Stimulated activated memory B cell treated with anti-CD40 and anti-IgM and Interleukin-4, amounts not matched to agents 10 μg/mL and 1 μg/mL and 100 μg/mL, for 72 hours (primary cell): ENCODE measurements around the gene MRPS34.
A peak's percentile ranks its signal among the peaks of the same experiment; 100 is the strongest.
"Not testable (repeated sequence)": the region's sequence is repeated elsewhere in the genome, so short reads cannot be mapped to it uniquely, and the experiment has no call there.

ENCODE experiments used
- ATAC-seq: fragments of 150-1000 bp; cut with Tn5 transposase; 2 replicates; pipeline ENCODE4 v1.10.0; 2021
- H3K27ac Mint-ChIP-seq: one replicate; pipeline ENCODE4 v1.8.0; 2022; ENCODE audit warnings: mild to moderate bottlenecking, mixed read lengths
- H3K27me3 Mint-ChIP-seq: one replicate; pipeline ENCODE4 v1.8.0; 2022; ENCODE audit warnings: mixed read lengths
- H3K36me3 Mint-ChIP-seq: one replicate; pipeline ENCODE4 v1.8.0; 2022; ENCODE audit warnings: mixed read lengths
- H3K4me1 Mint-ChIP-seq: one replicate; pipeline ENCODE4 v1.8.0; 2022; ENCODE audit warnings: mixed read lengths
- H3K4me3 Mint-ChIP-seq: one replicate; pipeline ENCODE4 v1.8.0; 2022; ENCODE audit warnings: mild to moderate bottlenecking, moderate library complexity, mixed read lengths
- H3K9me3 Mint-ChIP-seq: one replicate; pipeline ENCODE4 v1.8.0; 2022; ENCODE audit warnings: mixed read lengths

The MRPS34 gene

DNA sequence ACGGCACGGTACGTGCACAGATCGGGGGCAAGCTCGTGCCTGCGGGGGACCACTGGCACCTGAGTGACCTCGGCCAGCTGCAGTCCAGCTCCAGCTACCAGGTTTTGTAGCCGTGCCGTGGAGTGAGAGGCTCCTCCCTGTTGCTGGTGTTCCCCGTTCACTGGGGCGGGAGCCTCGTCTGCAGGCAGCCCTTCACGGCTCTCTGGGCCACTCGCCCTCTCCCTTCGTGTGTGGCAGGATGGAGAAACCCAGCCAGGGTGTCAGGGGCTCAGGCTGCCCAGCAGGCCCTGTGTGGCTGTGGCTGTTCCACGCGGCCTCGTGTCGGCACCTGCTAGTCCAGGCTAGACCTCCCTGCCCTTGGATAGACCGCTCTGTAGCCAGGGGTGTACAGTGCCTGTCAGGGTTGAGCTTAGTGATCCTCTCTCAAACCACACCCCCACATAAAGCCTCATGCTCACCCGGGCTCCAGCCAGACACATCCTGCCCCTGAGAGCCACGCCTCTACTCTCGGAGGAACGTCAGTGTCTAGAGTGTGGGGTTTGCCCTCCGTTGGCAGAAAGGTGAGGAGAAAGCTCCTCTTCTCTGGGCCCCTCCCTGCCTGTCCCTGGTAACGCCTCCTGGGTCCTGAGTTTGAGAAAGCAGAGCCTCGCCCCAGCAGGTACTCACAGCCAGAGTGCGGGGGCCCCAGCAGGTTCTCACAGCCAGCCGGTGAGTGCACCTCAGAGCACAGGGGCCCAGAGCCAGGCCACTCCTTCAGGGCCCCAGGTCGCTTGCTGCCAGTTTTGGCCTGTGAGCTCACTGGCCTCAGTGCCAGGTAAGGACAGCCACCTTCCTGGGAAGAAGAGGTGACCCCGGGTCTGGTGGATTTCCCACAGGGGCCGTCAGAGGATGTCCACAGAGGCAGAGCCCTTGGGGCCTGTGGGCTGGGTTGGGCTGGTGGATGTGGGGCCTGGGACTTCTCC is 29.3 kb downstream of the MRPS34 start:
- Mint-ChIP-seq H3K27me3 (no peaks in the 10 kb centered on the region), H3K4me1 (no peaks in the 10 kb centered on the region), H3K9me3 (no peaks in the 10 kb centered on the region), H3K4me3 (no peak overlapping the region), H3K27ac (no peak overlapping the region), H3K36me3 (peaks cover 34% of the 10 kb centered on the region)
- no peak for ATAC-seq

DNA sequence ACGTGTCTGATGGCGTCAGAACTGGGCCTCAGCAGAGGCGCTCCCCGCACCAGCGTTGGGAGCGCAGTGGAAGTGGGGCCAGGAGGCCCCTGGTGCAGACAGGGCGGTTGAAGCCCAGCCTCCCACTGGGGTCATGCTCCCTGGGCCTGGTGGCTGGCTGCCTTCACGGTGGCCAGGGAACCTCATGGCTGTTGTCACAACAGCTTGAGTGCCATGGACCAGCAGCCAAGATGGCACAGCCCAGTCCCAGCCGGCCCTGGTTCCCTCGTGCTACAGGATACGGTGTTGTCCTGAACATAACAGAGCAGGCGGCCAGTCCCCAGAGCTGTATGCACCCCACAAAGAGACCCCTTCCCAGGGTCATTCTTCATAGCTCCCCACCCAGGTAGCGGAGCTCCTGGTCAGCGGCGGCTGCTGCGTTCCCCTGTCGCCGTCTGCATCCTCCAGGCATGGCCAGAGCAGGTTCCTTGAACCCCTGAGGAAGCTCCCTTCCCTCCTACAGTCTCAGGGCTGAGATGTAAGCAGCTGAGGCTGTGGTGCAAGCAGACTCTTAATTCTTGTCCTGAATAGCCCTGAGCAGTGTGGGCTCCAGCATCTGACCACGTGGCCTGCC is 31.3 kb downstream of the MRPS34 start:
- Mint-ChIP-seq H3K27me3 (no peaks in the 10 kb centered on the region), H3K4me1 (no peaks in the 10 kb centered on the region), H3K4me3 (no peak overlapping the region), H3K36me3 (peaks cover 16% of the 10 kb centered on the region), H3K9me3 (no peaks in the 10 kb centered on the region), H3K27ac (no peak overlapping the region)
- ATAC-seq = no peak

DNA sequence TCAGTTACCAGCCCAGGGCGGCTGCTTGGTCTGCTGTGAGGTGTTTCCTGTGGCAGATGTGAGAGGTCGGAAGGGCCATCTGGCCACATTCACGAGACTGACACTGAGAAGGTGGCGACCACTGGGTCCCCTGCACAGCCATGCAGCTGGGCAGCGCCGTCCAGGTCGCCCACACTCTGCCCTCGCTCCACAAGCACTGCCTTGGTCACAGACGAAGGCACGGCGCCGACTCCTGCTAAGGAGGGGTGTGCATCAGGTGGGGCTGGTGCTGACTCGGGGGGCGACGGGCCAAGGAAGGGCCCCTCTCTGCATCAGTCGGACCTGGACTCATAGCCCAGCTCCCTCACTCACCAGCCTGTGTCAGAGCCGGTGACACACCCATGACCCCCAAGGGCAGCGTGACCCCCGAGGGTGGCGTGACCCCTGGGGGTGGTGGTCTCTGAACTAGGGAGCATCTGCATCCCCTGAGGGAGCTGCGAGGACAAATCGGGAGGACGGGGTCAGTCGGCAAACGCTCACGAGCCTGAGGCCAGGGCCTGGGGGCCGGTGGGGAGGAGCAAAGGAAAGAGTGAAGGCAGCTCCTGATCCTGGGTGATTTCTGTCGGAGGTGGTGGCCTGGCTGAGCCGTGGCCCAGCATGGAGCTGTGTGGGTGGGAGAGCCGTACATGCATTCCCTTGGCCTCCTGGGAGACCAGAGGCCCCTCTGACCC is 32.0 kb downstream of the MRPS34 start:
- Mint-ChIP-seq H3K36me3 (peaks cover 16% of the 10 kb centered on the region), H3K27me3 (no peaks in the 10 kb centered on the region), H3K4me1 (no peaks in the 10 kb centered on the region), H3K9me3 (no peaks in the 10 kb centered on the region), H3K4me3 (no peak overlapping the region), H3K27ac (no peak overlapping the region)
- no peak for ATAC-seq

DNA sequence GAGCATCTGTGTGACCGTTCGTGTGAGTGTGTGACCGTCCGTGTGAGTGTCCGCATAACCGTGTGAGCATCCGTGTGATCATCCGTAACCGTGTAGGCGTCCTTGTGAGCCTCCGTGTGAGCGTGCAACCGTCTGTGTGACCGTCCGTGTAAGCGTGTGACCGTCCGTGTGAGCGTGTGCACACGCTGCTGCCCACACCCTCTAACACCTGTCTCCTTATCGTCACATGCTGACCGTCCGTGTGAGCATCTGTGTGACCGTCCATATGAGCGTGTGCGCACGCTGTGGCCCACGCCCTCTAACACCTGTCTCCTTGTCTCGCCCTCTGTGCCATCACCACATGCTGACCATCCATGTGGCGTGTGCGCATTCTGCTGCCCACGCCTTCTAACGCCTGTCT is 32.7 kb downstream of the MRPS34 start:
- ATAC-seq = no peak
- H3K4me1 Mint-ChIP-seq = no peaks in the 10 kb centered on the region
- no peaks in the 10 kb centered on the region for H3K9me3 Mint-ChIP-seq
- H3K27ac Mint-ChIP-seq = no peak overlapping the region
- no peaks in the 10 kb centered on the region for H3K27me3 Mint-ChIP-seq
- H3K36me3 Mint-ChIP-seq = peaks cover 15% of the 10 kb centered on the region
- no peak overlapping the region for H3K4me3 Mint-ChIP-seq

DNA sequence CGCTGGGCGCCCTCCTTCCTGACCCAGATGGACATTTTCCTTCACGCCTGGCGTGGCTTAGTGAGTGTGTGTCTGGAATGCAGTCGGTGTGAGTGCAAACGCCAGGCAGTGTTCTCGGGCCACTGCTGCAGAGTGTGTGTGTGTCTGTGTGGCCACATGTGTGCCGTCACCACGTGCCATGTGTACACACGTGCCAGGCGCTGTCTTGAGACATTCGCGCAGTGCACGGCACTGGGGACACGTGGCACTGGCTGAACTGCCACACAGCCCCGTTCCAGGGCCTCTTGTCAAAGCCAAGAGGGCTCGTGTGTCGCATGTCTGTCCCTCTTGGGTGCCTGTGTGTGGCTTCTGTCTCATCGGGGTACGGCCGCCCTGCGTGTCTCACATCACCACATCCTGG is 38.1 kb downstream of the MRPS34 start:
- peak overlapping the region; percentile 41 for H3K4me3 Mint-ChIP-seq
- no peaks in the 10 kb centered on the region for H3K27me3 Mint-ChIP-seq
- no peaks in the 10 kb centered on the region for H3K9me3 Mint-ChIP-seq
- H3K36me3 Mint-ChIP-seq = peaks cover 17% of the 10 kb centered on the region
- H3K4me1 Mint-ChIP-seq = no peaks in the 10 kb centered on the region
- ATAC-seq = no peak
- no peak overlapping the region for H3K27ac Mint-ChIP-seq

DNA sequence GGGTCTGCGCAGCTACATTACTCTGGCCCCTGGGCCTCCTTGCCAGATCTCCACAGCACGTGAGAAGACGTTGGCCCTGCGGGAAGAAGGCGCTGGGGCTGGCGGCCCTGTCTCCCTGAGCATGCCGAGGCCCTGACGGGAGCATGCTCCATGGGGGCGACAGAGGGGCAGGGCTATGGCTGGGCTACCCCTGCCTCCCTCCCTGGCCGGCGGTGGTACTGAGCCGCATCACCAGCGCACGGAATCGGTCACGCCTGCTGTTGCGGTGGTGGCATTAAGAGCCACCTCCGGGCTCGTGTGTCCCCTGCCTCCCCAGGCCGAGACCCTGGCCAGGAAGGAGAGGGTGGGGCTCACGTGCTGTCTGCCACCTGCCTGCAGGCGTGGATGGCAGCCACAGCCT is 38.8 kb downstream of the MRPS34 start:
- no peaks in the 10 kb centered on the region for H3K4me1 Mint-ChIP-seq
- no peak for ATAC-seq
- H3K9me3 Mint-ChIP-seq = no peaks in the 10 kb centered on the region
- no peak overlapping the region for H3K4me3 Mint-ChIP-seq
- no peaks in the 10 kb centered on the region for H3K27me3 Mint-ChIP-seq
- H3K36me3 Mint-ChIP-seq = peaks cover 22% of the 10 kb centered on the region
- H3K27ac Mint-ChIP-seq = no peak overlapping the region

DNA sequence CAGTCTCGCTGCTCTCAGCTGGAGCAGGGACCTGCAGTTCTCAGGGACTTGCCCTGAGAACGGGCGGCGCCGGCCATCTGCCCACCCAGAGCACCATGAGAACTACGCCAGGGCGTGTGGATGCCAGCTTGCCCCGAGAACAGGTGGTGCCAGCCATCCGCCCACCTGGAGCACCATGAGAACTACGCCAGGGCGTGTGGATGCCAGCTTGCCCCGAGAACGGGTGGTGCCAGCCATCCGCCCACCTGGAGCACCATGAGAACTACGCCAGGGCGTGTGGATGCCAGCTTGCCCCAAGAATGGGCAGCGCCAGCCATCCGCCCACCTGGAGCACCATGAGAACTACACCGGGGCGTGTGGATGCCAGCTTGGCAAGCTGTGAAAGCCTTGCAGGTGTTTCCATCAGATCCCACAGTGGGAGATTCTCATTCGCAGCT is 40.4 kb downstream of the MRPS34 start:
- not testable (repeated sequence) for H3K27me3 Mint-ChIP-seq, H3K9me3 Mint-ChIP-seq, H3K4me3 Mint-ChIP-seq, ATAC-seq, H3K27ac Mint-ChIP-seq, H3K4me1 Mint-ChIP-seq
- H3K36me3 Mint-ChIP-seq = peaks cover 30% of the 10 kb centered on the region

DNA sequence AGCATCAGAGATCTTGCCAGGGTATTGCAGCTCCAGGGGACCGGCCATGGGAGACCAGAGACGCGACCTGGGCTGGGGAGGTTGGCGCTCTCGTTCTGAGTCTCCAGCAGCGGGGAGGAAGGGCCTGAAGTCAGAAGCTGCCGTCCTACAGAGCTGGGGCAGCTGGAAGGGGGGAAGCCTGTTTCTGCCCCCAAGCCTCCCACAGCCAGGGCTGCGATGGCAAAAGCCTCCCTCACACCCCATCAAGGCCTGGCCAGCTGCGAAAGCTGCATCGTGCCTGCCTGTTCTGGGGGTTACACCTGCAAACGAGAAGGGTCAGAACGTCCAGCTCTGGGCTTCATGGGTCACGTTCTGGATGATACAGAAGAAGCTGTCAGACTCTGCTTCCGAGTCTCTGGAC is 40.9 kb downstream of the MRPS34 start:
- peaks cover 13% of the 10 kb centered on the region for H3K4me1 Mint-ChIP-seq
- no peak overlapping the region for H3K27ac Mint-ChIP-seq
- no peak for ATAC-seq
- no peaks in the 10 kb centered on the region for H3K27me3 Mint-ChIP-seq
- H3K4me3 Mint-ChIP-seq = no peak overlapping the region
- no peaks in the 10 kb centered on the region for H3K9me3 Mint-ChIP-seq
- peaks cover 35% of the 10 kb centered on the region for H3K36me3 Mint-ChIP-seq

DNA sequence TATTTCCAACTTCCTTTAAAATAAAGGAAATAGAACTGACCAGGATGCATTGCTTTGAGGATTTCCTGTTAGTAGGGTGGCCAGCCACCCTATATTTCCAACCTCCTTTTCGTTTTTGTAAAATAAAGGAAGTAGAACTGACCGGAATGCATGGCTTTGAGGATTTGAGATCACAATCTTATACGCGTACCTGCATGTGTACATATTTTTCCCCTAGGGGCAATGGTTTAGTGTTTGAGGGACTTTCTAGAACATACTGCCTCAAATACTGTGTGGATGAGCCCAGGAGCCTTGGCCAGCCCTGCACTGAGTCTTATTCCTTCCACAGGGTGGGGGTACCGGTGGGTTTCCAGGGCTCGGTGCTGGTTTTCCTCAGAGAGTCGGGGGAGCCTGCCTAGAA is 41.3 kb downstream of the MRPS34 start:
- Mint-ChIP-seq H3K9me3 (no peaks in the 10 kb centered on the region), H3K27ac (no peak overlapping the region), H3K36me3 (peaks cover 40% of the 10 kb centered on the region), H3K27me3 (no peaks in the 10 kb centered on the region), H3K4me3 (no peak overlapping the region), H3K4me1 (peaks cover 18% of the 10 kb centered on the region)
- no peak for ATAC-seq

DNA sequence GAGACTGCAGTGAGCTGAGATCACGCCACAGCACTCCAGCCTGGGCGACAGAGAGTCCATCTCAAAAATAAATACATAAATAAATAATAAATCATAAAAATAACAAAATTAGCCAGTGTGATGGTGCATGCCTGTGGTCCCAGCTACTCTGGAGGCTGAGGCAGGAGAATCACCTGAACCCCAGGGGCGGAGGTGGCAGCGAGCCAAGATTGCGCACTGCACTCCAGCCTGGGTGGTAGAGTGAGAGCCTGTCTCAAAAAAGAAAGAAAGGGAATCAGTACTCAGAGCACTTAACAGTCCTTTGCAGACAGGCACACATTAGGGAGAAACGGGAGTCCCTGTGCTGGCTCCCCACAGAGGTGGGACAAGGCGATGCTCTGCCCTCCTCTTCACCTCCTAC is 41.9 kb downstream of the MRPS34 start:
- Mint-ChIP-seq H3K27me3 (no peaks in the 10 kb centered on the region), H3K9me3 (no peaks in the 10 kb centered on the region), H3K4me3 (no peak overlapping the region), H3K4me1 (peaks cover 18% of the 10 kb centered on the region), H3K27ac (no peak overlapping the region), H3K36me3 (peaks cover 41% of the 10 kb centered on the region)
- ATAC-seq = no peak

DNA sequence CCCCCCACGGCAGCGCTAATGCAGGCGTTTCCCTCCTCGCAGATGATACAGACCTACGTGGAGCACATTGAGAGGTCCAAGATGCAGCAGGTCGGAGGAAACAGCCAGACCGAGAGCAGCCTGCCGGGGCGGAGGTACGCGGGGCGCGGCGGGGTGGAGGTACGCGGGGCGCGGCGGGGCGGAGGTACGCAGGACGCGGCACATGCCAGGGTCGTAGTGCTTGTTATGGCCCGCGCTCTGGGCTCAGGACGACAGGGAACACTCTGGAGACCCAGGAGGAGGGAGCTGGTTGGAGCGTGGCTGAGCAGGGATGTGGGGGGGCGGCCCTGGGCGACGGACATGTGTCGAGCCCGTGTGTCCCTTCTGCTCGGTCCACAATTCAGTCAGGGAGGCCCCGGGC is 43.5 kb downstream of the MRPS34 start:
- Mint-ChIP-seq H3K4me1 (peaks cover 18% of the 10 kb centered on the region), H3K9me3 (no peaks in the 10 kb centered on the region), H3K4me3 (no peak overlapping the region), H3K27me3 (no peaks in the 10 kb centered on the region), H3K36me3 (peaks cover 41% of the 10 kb centered on the region), H3K27ac (no peak overlapping the region)
- no peak for ATAC-seq

DNA sequence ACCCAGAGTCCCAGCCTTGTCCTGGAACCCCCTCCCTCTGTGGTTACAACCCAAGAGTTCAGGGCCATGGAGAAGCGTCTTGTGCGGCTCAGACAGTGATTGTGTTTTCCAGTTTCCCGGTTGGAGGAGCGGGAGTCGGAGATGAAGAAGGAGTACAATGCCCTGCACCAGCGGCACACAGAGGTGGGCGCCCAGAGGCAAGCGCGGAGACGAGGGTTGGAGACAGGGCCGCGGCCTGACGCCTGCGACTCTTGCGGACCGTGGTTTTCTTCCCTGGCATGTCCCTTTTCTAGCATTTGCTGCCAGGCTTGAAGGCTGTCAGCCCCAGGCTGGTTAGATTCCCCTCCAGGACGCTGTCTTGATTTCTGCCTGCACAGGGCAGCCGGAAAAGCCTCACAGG is 43.9 kb downstream of the MRPS34 start:
- Mint-ChIP-seq H3K36me3 (peaks cover 41% of the 10 kb centered on the region), H3K4me1 (peaks cover 18% of the 10 kb centered on the region), H3K27ac (no peak overlapping the region), H3K9me3 (no peaks in the 10 kb centered on the region), H3K27me3 (no peaks in the 10 kb centered on the region), H3K4me3 (no peak overlapping the region)
- no peak for ATAC-seq

DNA sequence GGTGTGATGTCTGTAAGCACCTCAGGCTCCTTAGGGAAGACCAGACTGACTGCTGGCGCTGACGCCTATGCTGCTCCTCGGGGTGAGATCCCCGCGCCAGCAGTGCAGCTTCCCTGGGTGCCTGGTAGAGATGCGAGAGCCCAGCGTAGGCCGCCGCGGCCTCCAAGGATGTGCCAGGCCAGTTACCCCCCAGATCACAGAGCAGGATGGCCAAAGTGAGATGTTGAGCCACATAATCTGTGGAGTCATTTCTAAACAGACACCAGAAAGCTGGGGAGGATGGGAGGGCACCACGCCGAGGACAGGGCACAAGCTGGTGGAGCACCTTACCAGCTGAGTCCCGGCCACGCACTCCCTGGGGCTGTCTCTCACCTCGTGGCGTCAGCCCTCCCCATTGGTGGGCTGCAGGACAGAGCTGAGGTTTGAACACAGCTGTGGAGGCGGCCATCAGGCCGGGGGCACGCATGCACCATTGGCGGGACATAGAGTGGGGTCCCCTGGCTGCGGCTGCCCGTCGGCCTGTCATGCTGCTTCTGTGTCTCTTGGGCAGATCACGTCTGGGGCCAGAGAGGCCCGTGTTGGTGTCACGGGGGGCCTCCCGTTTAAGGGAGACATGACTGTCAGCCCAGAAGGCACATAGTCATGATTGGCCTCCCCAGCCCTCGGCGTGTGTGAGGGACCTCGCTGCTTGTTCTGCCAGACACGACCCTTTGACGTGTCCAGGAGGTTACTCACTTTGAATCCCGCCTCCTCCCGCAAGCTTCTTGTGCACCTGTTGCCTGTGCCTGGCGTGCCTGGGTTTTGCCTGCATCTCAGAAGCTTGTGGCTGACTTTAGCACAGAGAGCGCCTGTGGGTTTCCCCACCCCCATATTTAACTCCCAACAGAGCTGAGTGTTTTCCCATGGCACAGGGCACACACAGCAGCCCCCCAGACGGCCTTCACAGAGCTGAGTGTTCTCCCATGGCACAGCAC is 45.0 kb downstream of the MRPS34 start:
- no peak overlapping the region for H3K4me3 Mint-ChIP-seq
- H3K27me3 Mint-ChIP-seq = no peaks in the 10 kb centered on the region
- H3K27ac Mint-ChIP-seq = no peak overlapping the region
- no peaks in the 10 kb centered on the region for H3K9me3 Mint-ChIP-seq
- peaks cover 35% of the 10 kb centered on the region for H3K36me3 Mint-ChIP-seq
- no peak for ATAC-seq
- H3K4me1 Mint-ChIP-seq = peaks cover 28% of the 10 kb centered on the region

DNA sequence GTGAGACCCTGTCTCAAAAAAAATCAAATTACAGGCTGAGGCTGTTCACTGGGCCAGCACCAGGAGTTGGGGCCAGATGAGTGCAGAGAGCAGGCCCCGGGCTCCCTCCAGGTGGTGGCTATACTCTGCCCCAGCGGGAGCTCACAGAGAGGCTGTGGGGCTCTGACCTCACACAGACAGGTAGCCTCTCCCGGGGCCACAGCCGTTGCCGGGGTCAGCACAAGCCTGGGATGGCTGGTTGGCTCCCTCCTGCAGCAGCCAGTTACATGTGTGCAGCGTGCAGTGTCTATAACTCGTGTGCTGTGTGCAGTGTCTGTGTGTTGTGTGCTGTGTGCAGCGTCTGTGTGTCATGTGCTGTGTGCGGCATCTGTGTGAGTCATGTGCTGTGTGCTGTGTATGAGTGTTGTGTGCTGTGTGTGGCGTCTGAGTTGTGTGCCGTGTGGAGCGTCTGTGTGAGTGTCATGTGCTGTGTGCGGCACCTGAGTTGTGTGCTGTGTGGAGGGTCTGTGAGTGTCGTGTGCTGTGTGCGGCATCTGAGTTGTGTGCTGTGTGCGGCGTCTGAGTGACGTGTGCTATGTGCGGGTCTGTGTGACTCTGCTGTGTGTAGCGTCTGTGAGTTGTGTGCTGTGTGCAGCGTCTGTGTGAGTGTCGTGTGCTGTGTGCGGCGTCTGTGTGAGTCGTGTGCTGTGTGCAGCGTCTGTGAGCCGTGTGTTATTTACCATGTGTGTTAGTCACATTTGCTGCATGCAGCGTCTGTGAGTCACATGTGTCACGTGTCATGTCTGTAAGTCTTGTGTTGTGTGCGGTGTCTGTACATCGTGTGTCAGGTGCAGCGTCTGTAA is 46.1 kb downstream of the MRPS34 start:
- H3K4me3 Mint-ChIP-seq = no peak overlapping the region
- H3K9me3 Mint-ChIP-seq = no peaks in the 10 kb centered on the region
- H3K36me3 Mint-ChIP-seq = peaks cover 28% of the 10 kb centered on the region
- peaks cover 38% of the 10 kb centered on the region for H3K4me1 Mint-ChIP-seq
- ATAC-seq = no peak
- no peak overlapping the region for H3K27ac Mint-ChIP-seq
- no peaks in the 10 kb centered on the region for H3K27me3 Mint-ChIP-seq
